Esophagus (tissue), 2 donors: ENCODE data around the gene STARD13. TPM values are rescaled to one million over a fixed set of nuclear protein-coding genes. Genes with fewer than 3 reads are reported as not detected.

ENCODE experiments used
- H3K27ac ChIP-seq, 2 donors: one replicate each; pipeline ENCODE4 v1.5.1; 2013; ENCODE audit warnings: low read depth in 2 of 2, mild to moderate bottlenecking in 2 of 2, inconsistent platforms in 1 of 2, low read length in 1 of 2, moderate library complexity in 1 of 2
- H3K27me3 ChIP-seq, 2 donors: one replicate each; pipeline ENCODE4 v1.6.1; 2013; ENCODE audit warnings: low read length in 2 of 2, control low read depth in 1 of 2, mild to moderate bottlenecking in 1 of 2; ENCODE audit not compliant: insufficient read depth in 2 of 2, control insufficient read depth in 1 of 2
- H3K36me3 ChIP-seq, 2 donors: one replicate each; pipeline ENCODE4 v1.6.1; 2013; ENCODE audit warnings: low read length in 1 of 2; ENCODE audit not compliant: control insufficient read depth in 2 of 2, insufficient read depth in 2 of 2
- H3K4me1 ChIP-seq, 2 donors: one replicate each; pipeline ENCODE4 v1.6.1; 2013; ENCODE audit warnings: low read length in 1 of 2; ENCODE audit not compliant: control insufficient read depth in 2 of 2, insufficient read depth in 2 of 2
- H3K4me3 ChIP-seq, 2 donors: one replicate each; pipeline ENCODE4 v1.5.1; 2013; ENCODE audit warnings: low read length in 2 of 2, mild to moderate bottlenecking in 2 of 2, low read depth in 1 of 2, moderate library complexity in 1 of 2
- H3K9me3 ChIP-seq, 2 donors: one replicate each; pipeline ENCODE4 v1.6.1; 2013; ENCODE audit warnings: mild to moderate bottlenecking in 2 of 2, low read depth in 1 of 2, low read length in 1 of 2, moderate library complexity in 1 of 2; ENCODE audit not compliant: control insufficient read depth in 2 of 2, insufficient read depth in 1 of 2
- WGBS, 2 donors: extraction: QIAGEN DNeasy Blood & Tissue Kit; methylation state at CpG; one replicate each; pipeline ENCODE4 v1.1.7; 2013; 5-methylcytosine and 5-hydroxymethylcytosine counted together
- polyA plus RNA-seq, 2 donors: library from polyadenylated mRNA; stranded (reverse); fragments of 200-250 nt; gene quantifications; one replicate each; pipeline ENCODE4 v1.2.3, GENCODE V29; 2013
- donor health status: healthy with polysubstance abuse.
- donor health status: Bipolar disorder and iron deficiency.

The STARD13 gene
- polyA plus RNA-seq, 2 donors: 1.6 to 3.0 TPM

- WGBS, 2 donors: 74 to 81% methylated on average over 3 of the region's 3 CpGs
- no peaks in the 10 kb centered on the region for H3K27me3 ChIP-seq
Observed at GRCh38 chr13:33073338-33073737, 212.2 kb downstream of the STARD13 start.

GRCh38 chr13:33072759-33073158 lies 212.8 kb downstream of the STARD13 start:
- no peaks in the 10 kb centered on the region for H3K36me3 ChIP-seq
- no peaks in the 10 kb centered on the region for H3K27me3 ChIP-seq
- no peak overlapping the region for H3K4me3 ChIP-seq
- H3K9me3 ChIP-seq: no peaks in the 10 kb centered on the region
- 96 to 100% methylated on average over 1 of the region's 1 CpG for WGBS, 2 donors
- H3K27ac ChIP-seq: no peak overlapping the region
- peaks cover 0 to 2% of the 10 kb centered on the region in 2 donors for H3K4me1 ChIP-seq

More at GRCh38 chr13:33073338-33073737, 212.2 kb downstream of the STARD13 start:
- H3K9me3 ChIP-seq: no peaks in the 10 kb centered on the region
- peaks cover 0 to 2% of the 10 kb centered on the region in 2 donors for H3K4me1 ChIP-seq
- H3K4me3 ChIP-seq: no peak overlapping the region
- no peaks in the 10 kb centered on the region for H3K36me3 ChIP-seq
- H3K27ac ChIP-seq: no peak overlapping the region

- Histone ChIP-seq H3K4me3 (no peak overlapping the region), H3K9me3 (no peaks in the 10 kb centered on the region), H3K27me3 (no peaks in the 10 kb centered on the region), H3K36me3 (no peaks in the 10 kb centered on the region), H3K27ac (no peak overlapping the region), H3K4me1 (peaks cover 0 to 2% of the 10 kb centered on the region in 2 donors)
- 91 to 94% methylated on average over 2 of the region's 2 CpGs for WGBS, 2 donors
Observed at GRCh38 chr13:33072282-33072681, 213.3 kb downstream of the STARD13 start.

GRCh38 chr13:33070713-33071112 lies 214.8 kb downstream of the STARD13 start:
- WGBS, 2 donors: 73 to 75% methylated on average over 2 of the region's 2 CpGs
- Histone ChIP-seq H3K27ac (no peak overlapping the region), H3K4me3 (no peak overlapping the region), H3K9me3 (no peaks in the 10 kb centered on the region), H3K36me3 (no peaks in the 10 kb centered on the region), H3K27me3 (no peaks in the 10 kb centered on the region), H3K4me1 (no peaks in the 10 kb centered on the region)

GRCh38 chr13:33069365-33069764 lies 216.2 kb downstream of the STARD13 start:
- H3K9me3 ChIP-seq: no peaks in the 10 kb centered on the region
- no peak overlapping the region for H3K4me3 ChIP-seq
- H3K36me3 ChIP-seq: no peaks in the 10 kb centered on the region
- H3K4me1 ChIP-seq: no peaks in the 10 kb centered on the region
- 88 to 89% methylated on average over 2 of the region's 2 CpGs for WGBS, 2 donors
- H3K27ac ChIP-seq: no peak overlapping the region
- H3K27me3 ChIP-seq: no peaks in the 10 kb centered on the region

- H3K4me1 ChIP-seq: no peaks in the 10 kb centered on the region
- H3K9me3 ChIP-seq: no peaks in the 10 kb centered on the region
- WGBS, 2 donors: 94 to 96% methylated on average over 18 of the region's 18 CpGs
- no peaks in the 10 kb centered on the region for H3K36me3 ChIP-seq
- H3K4me3 ChIP-seq: no peak overlapping the region
- no peaks in the 10 kb centered on the region for H3K27me3 ChIP-seq
- H3K27ac ChIP-seq: no peak overlapping the region
Observed at GRCh38 chr13:33066329-33066728, 219.2 kb downstream of the STARD13 start.

- Histone ChIP-seq H3K27me3 (no peaks in the 10 kb centered on the region), H3K4me1 (no peaks in the 10 kb centered on the region), H3K9me3 (no peaks in the 10 kb centered on the region), H3K27ac (no peak overlapping the region), H3K4me3 (no peak overlapping the region), H3K36me3 (no peaks in the 10 kb centered on the region)
- 93 to 95% methylated on average over 15 of the region's 15 CpGs for WGBS, 2 donors
Observed at GRCh38 chr13:33060815-33061214, 224.7 kb downstream of the STARD13 start.

- Histone ChIP-seq H3K9me3 (no peaks in the 10 kb centered on the region), H3K27ac (no peak overlapping the region), H3K36me3 (no peaks in the 10 kb centered on the region), H3K4me3 (no peak overlapping the region), H3K27me3 (no peaks in the 10 kb centered on the region), H3K4me1 (no peaks in the 10 kb centered on the region)
- 79 to 83% methylated on average over 3 of the region's 3 CpGs for WGBS, 2 donors
Observed at GRCh38 chr13:33058776-33059327, 226.7 kb downstream of the STARD13 start.

GRCh38 chr13:33057019-33057780 lies 228.4 kb downstream of the STARD13 start:
- WGBS, 2 donors: 56 to 60% methylated on average over 9 of the region's 9 CpGs
- Histone ChIP-seq H3K9me3 (no peaks in the 10 kb centered on the region), H3K4me3 (no peak overlapping the region), H3K27ac (peak overlapping the region in 1 of 2 donors; percentile 22), H3K4me1 (no peaks in the 10 kb centered on the region), H3K27me3 (no peaks in the 10 kb centered on the region), H3K36me3 (no peaks in the 10 kb centered on the region)
